Gastroesophageal sphincter (tissue), 3 donors: ENCODE data around the gene TRAPPC5.

Experiments
- CTCF ChIP-seq, 4 experiments: fragments of 200-600 bp in 2 of 4; fragments of 450-650 bp in 2 of 4; sonication (generic) in 1 of 4; IDR thresholded peaks; one replicate each; pipeline ENCODE4 v1.5.1; 2017 to 2019; ENCODE audit warnings: antibody characterized with exemption in 4 of 4, mild to moderate bottlenecking in 2 of 4, moderate library complexity in 2 of 4
- EP300 ChIP-seq: sonication (generic); formaldehyde crosslinking; IDR thresholded peaks from one replicate; pipeline ENCODE4 v1.6.1; 2017; ENCODE audit warnings: antibody characterized with exemption, mild to moderate bottlenecking

GRCh38 chr19:7642295-7643030 lies 38.2 kb upstream of the TRAPPC5 start:
- TF ChIP-seq CTCF (IDR thresholded peaks at IDR 0.05) = no peak
- no peak for TF ChIP-seq EP300
